Measurements from ENCODE around the gene RNF212. TPM values are rescaled to one million over a fixed set of nuclear protein-coding genes. Genes with fewer than 3 reads are reported as not detected.

RNF212 gene
- total and polyA plus RNA-seq, 10 of the 15 experiments (the other 5 are each of a cell fraction or from before 2014, with no cell fraction given), result not detected

DNA sequence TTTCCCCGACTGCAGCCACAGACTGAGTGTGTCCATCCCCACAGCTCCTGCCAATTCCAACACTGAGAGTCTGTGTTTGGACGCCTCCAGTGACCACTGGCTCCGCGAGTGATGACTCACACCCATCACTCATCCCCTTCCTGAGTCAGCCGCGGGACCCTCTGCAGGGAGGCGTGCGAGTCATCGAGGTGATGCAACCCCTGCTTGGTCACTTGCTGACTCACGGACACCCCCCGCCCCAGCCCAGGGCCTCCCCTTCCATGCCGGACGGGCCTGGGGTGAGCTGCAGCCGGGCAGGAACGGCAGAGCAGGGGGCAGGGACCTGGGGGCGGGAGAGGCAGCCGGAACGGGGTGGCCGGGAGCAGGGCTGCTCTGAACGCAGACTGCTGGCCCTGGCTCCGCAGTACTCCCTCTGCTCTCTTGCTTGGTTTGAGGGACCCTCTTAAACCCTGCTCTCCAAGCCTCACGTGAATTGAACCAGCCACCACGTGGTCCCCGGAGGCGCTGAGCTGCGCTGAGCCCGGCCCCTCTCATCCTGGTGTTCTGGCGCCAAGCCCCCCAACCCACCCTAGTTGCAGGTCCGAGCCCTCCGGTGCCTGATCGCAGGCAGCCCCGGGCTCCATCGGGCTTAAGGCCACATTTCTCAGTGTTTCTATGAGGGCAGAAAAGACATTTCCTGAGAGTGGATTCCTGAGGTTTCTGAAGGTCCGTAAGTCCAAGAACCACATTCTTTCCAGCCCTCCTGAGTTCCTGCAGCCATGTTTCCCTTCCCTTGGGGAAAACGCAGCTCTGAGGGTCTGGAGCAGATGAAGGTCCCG lies 69.5 kb downstream of the RNF212 start:
- CTCF ChIA-PET, result no interaction called here
- H3K36me3 ChIP-seq (ENCODE audit: control insufficient read depth in 2 of 2, insufficient read depth in 2 of 2, low read length in 1 of 2), result no peaks in the 10 kb centered on the region
- BruUV-seq (replicated peaks), result no TSS peak
- no peak overlapping the region for H3K4me2 ChIP-seq (ENCODE audit: control insufficient read depth, insufficient read depth)
- intact Hi-C loops (cut with micrococcal nuclease; ENCODE audit: unreplicated experiment), result no loop called here
- no peak for ATAC-seq
- peaks cover 1% of the 10 kb centered on the region; the same call in 1 of the 3 replicates for H3K9me3 ChIP-seq (replicated peaks; ENCODE audit: control insufficient read depth, insufficient read depth, low read length)
- no peaks in the 10 kb centered on the region for H4K20me1 ChIP-seq (ENCODE audit: control insufficient read depth, insufficient read depth)
- H3K27ac ChIP-seq (ENCODE audit: control insufficient read depth, insufficient read depth), result no peak overlapping the region
- in situ Hi-C loops (cut with MboI), result no loop called here
- no peaks in the 10 kb centered on the region for H3K27me3 ChIP-seq (replicated peaks in 1 of 2; ENCODE audit: control insufficient read depth in 2 of 2, insufficient read depth in 2 of 2, low read length in 1 of 2)
- SMC1A ChIA-PET (ENCODE audit: uncharacterized antibody, unreplicated experiment), result no interaction called here
- H3K79me2 ChIP-seq (ENCODE audit: control insufficient read depth, insufficient read depth, low read length), result no peaks in the 10 kb centered on the region
- TF ChIP-seq PAX5 (IDR thresholded peaks at IDR 0.05; ENCODE audit: borderline replicate concordance, low read depth, low read length) (no peak), ZNF274 (IDR thresholded peaks at IDR 0.05; ENCODE audit: insufficient read depth, insufficient read length) (no peak), POU2F2 (IDR thresholded peaks at IDR 0.05; ENCODE audit: borderline replicate concordance, low read depth, low read length) (no peak), RELA (IDR thresholded peaks at IDR 0.05; ENCODE audit: borderline replicate concordance, partially characterized antibody) (no peak)
- TF ChIP-seq, protein P1, sequence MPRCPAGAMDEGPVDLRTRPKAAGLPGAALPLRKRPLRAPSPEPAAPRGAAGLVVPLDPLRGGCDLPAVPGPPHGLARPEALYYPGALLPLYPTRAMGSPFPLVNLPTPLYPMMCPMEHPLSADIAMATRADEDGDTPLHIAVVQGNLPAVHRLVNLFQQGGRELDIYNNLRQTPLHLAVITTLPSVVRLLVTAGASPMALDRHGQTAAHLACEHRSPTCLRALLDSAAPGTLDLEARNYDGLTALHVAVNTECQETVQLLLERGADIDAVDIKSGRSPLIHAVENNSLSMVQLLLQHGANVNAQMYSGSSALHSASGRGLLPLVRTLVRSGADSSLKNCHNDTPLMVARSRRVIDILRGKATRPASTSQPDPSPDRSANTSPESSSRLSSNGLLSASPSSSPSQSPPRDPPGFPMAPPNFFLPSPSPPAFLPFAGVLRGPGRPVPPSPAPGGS (IDR thresholded peaks at IDR 0.05; ENCODE audit: borderline replicate concordance, insufficient read depth, low read depth, low read length, poor library complexity, severe bottlenecking), result peak; percentile 79
- WGBS (ENCODE audit: insufficient coverage, insufficient replicate concordance, low lambda C conversion rate, missing lambda C conversion rate), result 26% methylated on average over 26 of the region's 36 CpGs
- no peak overlapping the region for H3K9ac ChIP-seq (ENCODE audit: control insufficient read depth, insufficient read depth, low read length)
- RAD21 ChIA-PET (ENCODE audit: unreplicated experiment), result no interaction called here
- no peaks in the 10 kb centered on the region for H3K4me1 ChIP-seq (ENCODE audit: control insufficient read depth, insufficient read depth, low read length)
- POLR2A ChIA-PET, result no interaction called here
- FAIRE-seq, result no peak
- no peak overlapping the region for H3K4me3 ChIP-seq
- DNase-seq (ENCODE audit: low read depth, low spot score), result no peak
- no peak overlapping the region for H2AFZ ChIP-seq (ENCODE audit: control insufficient read depth, low read depth, low read length)

DNA sequence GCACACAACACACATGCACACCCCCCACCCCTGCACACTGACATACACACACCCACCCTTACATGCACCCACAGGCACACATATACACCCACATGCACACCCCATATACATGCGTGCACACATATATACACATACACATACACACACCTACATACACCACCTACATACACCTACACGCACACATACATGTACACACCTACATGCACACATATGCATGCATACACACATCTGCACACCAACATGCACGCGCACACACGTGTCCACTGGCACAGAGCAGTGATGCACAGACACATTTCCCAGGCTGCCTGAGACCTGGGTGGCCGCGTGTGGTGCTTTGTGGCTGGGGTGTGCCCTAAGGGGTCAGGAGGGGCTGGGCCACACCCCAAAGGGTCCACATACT lies 70.2 kb downstream of the RNF212 start:
- ChIA-PET CTCF (no interaction called here), RAD21 (ENCODE audit: unreplicated experiment) (no interaction called here), POLR2A (no interaction called here), SMC1A (ENCODE audit: uncharacterized antibody, unreplicated experiment) (no interaction called here)
- WGBS (ENCODE audit: insufficient coverage, insufficient replicate concordance, low lambda C conversion rate, missing lambda C conversion rate), result 82% methylated on average over 7 of the region's 7 CpGs
- in situ Hi-C loops (cut with MboI), result no loop called here
- DNase-seq (ENCODE audit: low read depth, low spot score) (no peak), ATAC-seq (no peak), FAIRE-seq (no peak)
- Histone ChIP-seq H3K36me3 (ENCODE audit: control insufficient read depth in 2 of 2, insufficient read depth in 2 of 2, low read length in 1 of 2) (no peaks in the 10 kb centered on the region), H4K20me1 (ENCODE audit: control insufficient read depth, insufficient read depth) (no peaks in the 10 kb centered on the region), H3K9ac (ENCODE audit: control insufficient read depth, insufficient read depth, low read length) (no peak overlapping the region), H3K9me3 (replicated peaks; ENCODE audit: control insufficient read depth, insufficient read depth, low read length) (peaks cover 1% of the 10 kb centered on the region; the same call in 1 of the 3 replicates), H3K4me1 (ENCODE audit: control insufficient read depth, insufficient read depth, low read length) (no peaks in the 10 kb centered on the region), H3K4me3 (no peak overlapping the region), H2AFZ (ENCODE audit: control insufficient read depth, low read depth, low read length) (no peak overlapping the region), H3K27me3 (replicated peaks in 1 of 2; ENCODE audit: control insufficient read depth in 2 of 2, insufficient read depth in 2 of 2, low read length in 1 of 2) (no peaks in the 10 kb centered on the region), H3K4me2 (ENCODE audit: control insufficient read depth, insufficient read depth) (no peak overlapping the region), H3K79me2 (ENCODE audit: control insufficient read depth, insufficient read depth, low read length) (no peaks in the 10 kb centered on the region), H3K27ac (ENCODE audit: control insufficient read depth, insufficient read depth) (no peak overlapping the region)
- no TSS peak for BruUV-seq (replicated peaks)
- intact Hi-C loops (cut with micrococcal nuclease; ENCODE audit: unreplicated experiment), result no loop called here
- TF ChIP-seq IKZF1 (conservative IDR thresholded peaks at IDR 0.05), result no peak
- TF ChIP-seq, protein P2, sequence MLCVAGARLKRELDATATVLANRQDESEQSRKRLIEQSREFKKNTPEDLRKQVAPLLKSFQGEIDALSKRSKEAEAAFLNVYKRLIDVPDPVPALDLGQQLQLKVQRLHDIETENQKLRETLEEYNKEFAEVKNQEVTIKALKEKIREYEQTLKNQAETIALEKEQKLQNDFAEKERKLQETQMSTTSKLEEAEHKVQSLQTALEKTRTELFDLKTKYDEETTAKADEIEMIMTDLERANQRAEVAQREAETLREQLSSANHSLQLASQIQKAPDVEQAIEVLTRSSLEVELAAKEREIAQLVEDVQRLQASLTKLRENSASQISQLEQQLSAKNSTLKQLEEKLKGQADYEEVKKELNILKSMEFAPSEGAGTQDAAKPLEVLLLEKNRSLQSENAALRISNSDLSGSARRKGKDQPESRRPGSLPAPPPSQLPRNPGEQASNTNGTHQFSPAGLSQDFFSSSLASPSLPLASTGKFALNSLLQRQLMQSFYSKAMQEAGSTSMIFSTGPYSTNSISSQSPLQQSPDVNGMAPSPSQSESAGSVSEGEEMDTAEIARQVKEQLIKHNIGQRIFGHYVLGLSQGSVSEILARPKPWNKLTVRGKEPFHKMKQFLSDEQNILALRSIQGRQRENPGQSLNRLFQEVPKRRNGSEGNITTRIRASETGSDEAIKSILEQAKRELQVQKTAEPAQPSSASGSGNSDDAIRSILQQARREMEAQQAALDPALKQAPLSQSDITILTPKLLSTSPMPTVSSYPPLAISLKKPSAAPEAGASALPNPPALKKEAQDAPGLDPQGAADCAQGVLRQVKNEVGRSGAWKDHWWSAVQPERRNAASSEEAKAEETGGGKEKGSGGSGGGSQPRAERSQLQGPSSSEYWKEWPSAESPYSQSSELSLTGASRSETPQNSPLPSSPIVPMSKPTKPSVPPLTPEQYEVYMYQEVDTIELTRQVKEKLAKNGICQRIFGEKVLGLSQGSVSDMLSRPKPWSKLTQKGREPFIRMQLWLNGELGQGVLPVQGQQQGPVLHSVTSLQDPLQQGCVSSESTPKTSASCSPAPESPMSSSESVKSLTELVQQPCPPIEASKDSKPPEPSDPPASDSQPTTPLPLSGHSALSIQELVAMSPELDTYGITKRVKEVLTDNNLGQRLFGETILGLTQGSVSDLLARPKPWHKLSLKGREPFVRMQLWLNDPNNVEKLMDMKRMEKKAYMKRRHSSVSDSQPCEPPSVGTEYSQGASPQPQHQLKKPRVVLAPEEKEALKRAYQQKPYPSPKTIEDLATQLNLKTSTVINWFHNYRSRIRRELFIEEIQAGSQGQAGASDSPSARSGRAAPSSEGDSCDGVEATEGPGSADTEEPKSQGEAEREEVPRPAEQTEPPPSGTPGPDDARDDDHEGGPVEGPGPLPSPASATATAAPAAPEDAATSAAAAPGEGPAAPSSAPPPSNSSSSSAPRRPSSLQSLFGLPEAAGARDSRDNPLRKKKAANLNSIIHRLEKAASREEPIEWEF (IDR thresholded peaks at IDR 0.05; ENCODE audit: insufficient replicate concordance, low read depth, low read length), result no peak
- TF ChIP-seq RBBP5 (conservative IDR thresholded peaks at IDR 0.05), result no peak

Data from GM12878 (cell line).